ENCODE measurements around the gene EPN2. TPM values are rescaled to one million over a fixed set of nuclear protein-coding genes. Genes with fewer than 3 reads are reported as not detected.

EPN2 gene
- polyA plus RNA-seq, 1 donor (not counting 4 experiments of a cell fraction or from before 2014, with no cell fraction given) = 30.2 TPM

GRCh38 chr17:19281161-19281560 is 44.0 kb downstream of the EPN2 start:
- no peaks in the 10 kb centered on the region for H4K20me1 ChIP-seq (ENCODE audit: control insufficient read depth, extremely low read depth, insufficient read depth, low read length)
- dilution Hi-C loops (cut with MboI; ENCODE audit: extremely low pct_ligation_motif_present, low sequenced_read_pairs) = no loop called here

GRCh38 chr17:19284005-19284959 is 47.1 kb downstream of the EPN2 start:
- DNase-seq (ENCODE audit: low read depth, low spot score) (no peak), FAIRE-seq (no peak)
- Histone ChIP-seq H3K9me1 (ENCODE audit: control insufficient read depth, extremely low read depth, insufficient read depth, low read length) (no peaks in the 10 kb centered on the region), H3K27me3 (ENCODE audit: control insufficient read depth, extremely low read depth, insufficient read depth, low read length) (no peaks in the 10 kb centered on the region), H3K4me3 (ENCODE audit: control insufficient read depth in 2 of 3, extremely low read depth in 1 of 3, insufficient read depth in 2 of 3, low read depth in 1 of 3, low read length in 3 of 3) (no peak overlapping the region), H3K4me2 (ENCODE audit: control insufficient read depth, extremely low read depth, insufficient read depth, low read depth, low read length) (no peak overlapping the region), H3K4me1 (ENCODE audit: control insufficient read depth, extremely low read depth, insufficient read depth, low read length) (no peaks in the 10 kb centered on the region), H4K20me1 (ENCODE audit: control insufficient read depth, extremely low read depth, insufficient read depth, low read length) (no peaks in the 10 kb centered on the region), H3K27ac (ENCODE audit: control insufficient read depth, insufficient read depth, low read length) (no peak overlapping the region), H3K9me3 (ENCODE audit: control insufficient read depth, low read depth, low read length) (no peaks in the 10 kb centered on the region), H3K79me2 (ENCODE audit: control insufficient read depth, insufficient read depth, low read length) (peaks cover 3% of the 10 kb centered on the region), H3K9ac (ENCODE audit: control insufficient read depth, extremely low read depth, insufficient read depth, low read length) (no peak overlapping the region), H2AFZ (ENCODE audit: control insufficient read depth, low read length) (no peak overlapping the region), H3K36me3 (ENCODE audit: control insufficient read depth in 2 of 2, extremely low read depth in 1 of 2, insufficient read depth in 2 of 2, low read length in 2 of 2) (peaks cover 15 to 22% of the 10 kb centered on the region in 2 experiments)
- dilution Hi-C loops (cut with MboI; ENCODE audit: extremely low pct_ligation_motif_present, low sequenced_read_pairs) = no loop called here
- TF ChIP-seq CTCF (optimal IDR thresholded peaks at IDR 0.05 in 1 of 3, IDR thresholded peaks at IDR 0.05 in 1 of 3, conservative IDR thresholded peaks at IDR 0.05 in 1 of 3; ENCODE audit: extremely low read depth in 1 of 3, insufficient read depth in 2 of 3, low read length in 3 of 3) (no peak), EZH2 (IDR thresholded peaks at IDR 0.05; ENCODE audit: low read length) (no peak)

More at GRCh38 chr17:19281161-19281560, 44.0 kb downstream of the EPN2 start:
- Histone ChIP-seq H3K9me1 (ENCODE audit: control insufficient read depth, extremely low read depth, insufficient read depth, low read length) (peaks cover 4% of the 10 kb centered on the region), H3K4me2 (ENCODE audit: control insufficient read depth, extremely low read depth, insufficient read depth, low read depth, low read length) (no peak overlapping the region), H3K4me3 (ENCODE audit: control insufficient read depth in 2 of 3, extremely low read depth in 1 of 3, insufficient read depth in 2 of 3, low read depth in 1 of 3, low read length in 3 of 3) (no peak overlapping the region), H3K9ac (ENCODE audit: control insufficient read depth, extremely low read depth, insufficient read depth, low read length) (no peak overlapping the region), H3K4me1 (ENCODE audit: control insufficient read depth, extremely low read depth, insufficient read depth, low read length) (no peaks in the 10 kb centered on the region), H3K27me3 (ENCODE audit: control insufficient read depth, extremely low read depth, insufficient read depth, low read length) (no peaks in the 10 kb centered on the region), H3K79me2 (ENCODE audit: control insufficient read depth, insufficient read depth, low read length) (peaks cover 6% of the 10 kb centered on the region), H3K27ac (ENCODE audit: control insufficient read depth, insufficient read depth, low read length) (no peak overlapping the region), H3K36me3 (ENCODE audit: control insufficient read depth in 2 of 2, extremely low read depth in 1 of 2, insufficient read depth in 2 of 2, low read length in 2 of 2) (peaks cover 7 to 14% of the 10 kb centered on the region in 2 experiments), H2AFZ (ENCODE audit: control insufficient read depth, low read length) (no peak overlapping the region), H3K9me3 (ENCODE audit: control insufficient read depth, low read depth, low read length) (no peaks in the 10 kb centered on the region)
- FAIRE-seq = no peak
- DNase-seq (ENCODE audit: low read depth, low spot score) = no peak
- TF ChIP-seq EZH2 (IDR thresholded peaks at IDR 0.05; ENCODE audit: low read length) (no peak), CTCF (optimal IDR thresholded peaks at IDR 0.05 in 1 of 3, IDR thresholded peaks at IDR 0.05 in 1 of 3, conservative IDR thresholded peaks at IDR 0.05 in 1 of 3; ENCODE audit: extremely low read depth in 1 of 3, insufficient read depth in 2 of 3, low read length in 3 of 3) (no peak)

All from keratinocyte (primary cell).